T-cell (primary cell): ENCODE data around the gene SLC26A1. TPM values are rescaled to one million over a fixed set of nuclear protein-coding genes. Genes with fewer than 3 reads are reported as not detected.

Source experiments
- ATAC-seq, 4 experiments: fragments of 200-7000 bp in 3 of 4; fragments of 150-1000 bp in 1 of 4; cut with Tn5 transposase; replicated peaks in 1 of 4; 1 replicate in 3 of 4; 2 replicates in 1 of 4; pipeline ENCODE4 v1.10.0; 2021; ENCODE audit warnings: moderate library complexity in 3 of 4, mild to moderate bottlenecking in 2 of 4, moderate number of reproducible peaks in 1 of 4
- CTCF ChIA-PET, 2 donors: fragments of 300-600 bp; sonication (Branson Sonifier 250); formaldehyde crosslinking; loops; one replicate each; lab custom pipeline; 2022; ENCODE audit warnings: antibody characterized with exemption in 2 of 2; lab: Charles Lee
- POLR2A ChIA-PET, 2 donors: fragments of 300-600 bp; sonication (Branson Sonifier 250); formaldehyde crosslinking; loops; one replicate each; lab custom pipeline; 2022; ENCODE audit warnings: antibody characterized with exemption in 2 of 2; lab: Charles Lee
- DNase-seq, 35 experiments: peaks; one replicate each; pipeline versions ENCODE4 v3.0.0 to v3.0.0-alpha.2; 2013 to 2023
- H3K27ac ChIP-seq: one replicate; pipeline ENCODE4 v1.5.1; 2013; ENCODE audit warnings: low read length
- H3K27me3 ChIP-seq, 2 experiments: replicated peaks in 1 of 2; 1 replicate in 1 of 2; 2 replicates in 1 of 2; pipeline versions ENCODE4 v1.6.1 to v1.7.0; 2013; ENCODE audit warnings: low read length in 1 of 2, mixed read lengths in 1 of 2; ENCODE audit not compliant: control insufficient read depth in 2 of 2, insufficient read depth in 2 of 2; ENCODE audit errors: extremely low read depth in 1 of 2
- H3K36me3 ChIP-seq, 2 donors: 1 replicate in 1 of 2; 2 replicates in 1 of 2; pipeline versions ENCODE4 v1.6.1 to v1.7.0; 2013; ENCODE audit warnings: low read length in 1 of 2; ENCODE audit not compliant: control insufficient read depth in 2 of 2, insufficient read depth in 1 of 2; ENCODE audit errors: extremely low read depth in 1 of 2
- H3K4me1 ChIP-seq, 2 experiments: 1 replicate in 1 of 2; 2 replicates in 1 of 2; pipeline versions ENCODE4 v1.6.1 to v1.7.0; 2013; ENCODE audit warnings: low read length in 2 of 2, mixed read lengths in 1 of 2; ENCODE audit not compliant: insufficient read depth in 2 of 2, control insufficient read depth in 1 of 2; ENCODE audit errors: extremely low read depth in 1 of 2
- H3K4me3 ChIP-seq, 2 donors: 1 replicate in 1 of 2; 2 replicates in 1 of 2; pipeline versions ENCODE4 v1.5.1 to v1.7.0; 2013; ENCODE audit warnings: mild to moderate bottlenecking in 2 of 2, low read length in 1 of 2, moderate library complexity in 1 of 2; ENCODE audit not compliant: control insufficient read depth in 1 of 2; ENCODE audit errors: extremely low read depth in 1 of 2
- H3K9me3 ChIP-seq: 2 replicates; pipeline ENCODE4 v1.7.0; 2013
- H3K27ac Mint-ChIP-seq, 2 donors: one replicate each; pipeline ENCODE4 v1.8.0; 2020 to 2021; ENCODE audit warnings: mild to moderate bottlenecking in 2 of 2, mixed read lengths in 2 of 2
- H3K27me3 Mint-ChIP-seq, 2 donors: one replicate each; pipeline ENCODE4 v1.8.0; 2021 to 2022; ENCODE audit warnings: mixed read lengths in 2 of 2
- H3K36me3 Mint-ChIP-seq: one replicate; pipeline ENCODE4 v1.8.0; 2021; ENCODE audit warnings: mixed read lengths
- H3K4me1 Mint-ChIP-seq, 3 donors: one replicate each; pipeline ENCODE4 v1.8.0; 2020 to 2022; ENCODE audit warnings: mixed read lengths in 3 of 3, mild to moderate bottlenecking in 1 of 3
- H3K4me3 Mint-ChIP-seq, 3 donors: one replicate each; pipeline ENCODE4 v1.8.0; 2020 to 2022; ENCODE audit warnings: mild to moderate bottlenecking in 3 of 3, mixed read lengths in 3 of 3, moderate library complexity in 3 of 3
- H3K9me3 Mint-ChIP-seq, 3 donors: one replicate each; pipeline ENCODE4 v1.8.0; 2020 to 2022; ENCODE audit warnings: mixed read lengths in 3 of 3
- WGBS: methylation state at CpG from one replicate; pipeline ENCODE4 v1.1.5; 2013; ENCODE audit warnings: missing lambda C conversion rate; ENCODE audit not compliant: insufficient coverage; 5-methylcytosine and 5-hydroxymethylcytosine counted together
- total RNA-seq, 35 experiments: library from RNA in 6 of 35; stranded (reverse) in 6 of 35; fragments of 120-200 nt in 1 of 35; gene quantifications; one replicate each; pipeline versions ENCODE4 v1.2.1 to v1.2.4 and lab custom pipeline; 2013 to 2026

SLC26A1 gene
- total RNA-seq, 5 donors from 2014 or later (not counting 1 experiment from before 2014, with no cell fraction given) = 0.16 to 1.5 (median 0.39) TPM; not detected in 1

DNA sequence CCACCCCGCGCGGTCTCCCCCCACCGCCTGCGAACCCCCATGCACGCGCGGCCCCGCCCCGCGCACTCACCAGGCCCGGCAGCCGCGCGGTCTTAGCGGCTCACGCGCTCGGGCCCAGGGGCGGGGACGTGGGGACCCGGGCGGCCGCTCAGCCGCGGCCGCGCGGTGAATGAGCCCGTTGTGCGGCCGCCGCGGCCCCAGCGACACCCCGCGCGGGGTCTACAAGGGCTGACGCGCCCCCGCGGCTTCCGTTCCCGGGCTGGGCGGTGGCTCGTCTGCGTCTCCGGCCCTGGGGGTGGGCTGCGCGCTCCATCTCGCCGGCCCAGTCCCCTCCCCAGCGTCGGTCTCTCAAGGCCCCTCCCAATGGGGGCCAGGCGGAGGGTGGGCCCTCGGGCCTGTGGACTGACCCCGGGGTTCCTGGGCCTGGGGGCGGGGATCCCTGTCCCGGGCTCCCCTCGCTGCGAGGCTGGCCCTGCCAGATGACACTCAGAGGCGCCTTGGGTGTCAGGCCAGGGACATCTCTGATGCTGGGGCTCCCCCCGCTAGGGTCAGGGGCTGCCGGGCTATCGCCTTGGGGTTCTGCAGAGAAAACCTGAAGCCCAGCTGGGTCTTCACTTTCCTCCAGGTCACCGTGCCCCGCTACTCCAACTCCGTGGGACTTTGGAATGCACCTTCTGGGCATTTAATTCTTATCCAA is 4.3 kb upstream of the SLC26A1 start:
- Mint-ChIP-seq H3K4me1 (peaks cover 9 to 13% (median 10%) of the 10 kb centered on the region in 3 donors), H3K9me3 (no peaks in the 10 kb centered on the region), H3K27me3 (peaks cover 13 to 35% of the 10 kb centered on the region in 2 donors), H3K36me3 (no peaks in the 10 kb centered on the region), H3K4me3 (peak overlapping the region in 1 of 3 donors; percentile 46), H3K27ac (no peak overlapping the region)
- no peaks in the 10 kb centered on the region for H3K36me3 ChIP-seq
- peak overlapping the region in 1 of 2 donors; percentile 29 for H3K4me3 ChIP-seq
- ChIA-PET CTCF (no interaction called here), POLR2A (no interaction called here)
- H3K27me3 ChIP-seq = peaks cover 2 to 63% of the 10 kb centered on the region in 2 experiments
- ATAC-seq (peak; percentile 38 to 58 (median 49)), DNase-seq (no peak)
- no peaks in the 10 kb centered on the region for H3K9me3 ChIP-seq
- peaks cover 0 to 22% of the 10 kb centered on the region in 2 experiments for H3K4me1 ChIP-seq
- no peak overlapping the region for H3K27ac ChIP-seq
- 2% methylated on average over 61 of the region's 68 CpGs for WGBS

DNA sequence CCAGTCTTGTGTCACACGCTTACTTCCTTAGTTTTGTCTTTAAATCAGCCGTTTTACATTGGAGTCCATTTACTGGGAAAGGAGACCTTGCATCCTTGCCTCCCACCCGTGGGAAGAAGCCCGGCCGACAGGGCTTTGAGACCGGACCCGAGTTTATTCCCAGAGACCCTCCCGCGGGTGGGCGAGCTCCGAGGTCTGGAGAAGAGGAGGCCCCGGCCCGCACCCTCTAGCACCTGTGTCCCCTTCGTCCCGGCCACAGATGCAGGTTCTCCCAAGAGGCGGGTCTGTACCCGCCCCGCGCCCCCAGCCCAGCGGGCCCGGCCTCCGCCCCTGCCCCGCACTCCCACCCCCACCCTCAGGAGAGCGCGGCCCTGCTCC is 3.8 kb upstream of the SLC26A1 start:
- peaks cover 9 to 13% (median 10%) of the 10 kb centered on the region in 3 donors for H3K4me1 Mint-ChIP-seq
- no peaks in the 10 kb centered on the region for H3K36me3 ChIP-seq
- peaks cover 2 to 60% of the 10 kb centered on the region in 2 experiments for H3K27me3 ChIP-seq
- no peaks in the 10 kb centered on the region for H3K9me3 Mint-ChIP-seq
- H3K4me3 ChIP-seq = no peak overlapping the region
- peaks cover 0 to 19% of the 10 kb centered on the region in 2 experiments for H3K4me1 ChIP-seq
- POLR2A ChIA-PET = no interaction called here
- no peak for DNase-seq
- H3K27ac ChIP-seq = no peak overlapping the region
- H3K9me3 ChIP-seq = no peaks in the 10 kb centered on the region
- H3K27me3 Mint-ChIP-seq = peaks cover 13 to 34% of the 10 kb centered on the region in 2 donors
- peak in 1 of 4 experiments; percentile 4 for ATAC-seq
- no peaks in the 10 kb centered on the region for H3K36me3 Mint-ChIP-seq
- CTCF ChIA-PET = no interaction called here
- no peak overlapping the region for H3K27ac Mint-ChIP-seq
- H3K4me3 Mint-ChIP-seq = no peak overlapping the region
- 17% methylated on average over 18 of the region's 25 CpGs for WGBS

DNA sequence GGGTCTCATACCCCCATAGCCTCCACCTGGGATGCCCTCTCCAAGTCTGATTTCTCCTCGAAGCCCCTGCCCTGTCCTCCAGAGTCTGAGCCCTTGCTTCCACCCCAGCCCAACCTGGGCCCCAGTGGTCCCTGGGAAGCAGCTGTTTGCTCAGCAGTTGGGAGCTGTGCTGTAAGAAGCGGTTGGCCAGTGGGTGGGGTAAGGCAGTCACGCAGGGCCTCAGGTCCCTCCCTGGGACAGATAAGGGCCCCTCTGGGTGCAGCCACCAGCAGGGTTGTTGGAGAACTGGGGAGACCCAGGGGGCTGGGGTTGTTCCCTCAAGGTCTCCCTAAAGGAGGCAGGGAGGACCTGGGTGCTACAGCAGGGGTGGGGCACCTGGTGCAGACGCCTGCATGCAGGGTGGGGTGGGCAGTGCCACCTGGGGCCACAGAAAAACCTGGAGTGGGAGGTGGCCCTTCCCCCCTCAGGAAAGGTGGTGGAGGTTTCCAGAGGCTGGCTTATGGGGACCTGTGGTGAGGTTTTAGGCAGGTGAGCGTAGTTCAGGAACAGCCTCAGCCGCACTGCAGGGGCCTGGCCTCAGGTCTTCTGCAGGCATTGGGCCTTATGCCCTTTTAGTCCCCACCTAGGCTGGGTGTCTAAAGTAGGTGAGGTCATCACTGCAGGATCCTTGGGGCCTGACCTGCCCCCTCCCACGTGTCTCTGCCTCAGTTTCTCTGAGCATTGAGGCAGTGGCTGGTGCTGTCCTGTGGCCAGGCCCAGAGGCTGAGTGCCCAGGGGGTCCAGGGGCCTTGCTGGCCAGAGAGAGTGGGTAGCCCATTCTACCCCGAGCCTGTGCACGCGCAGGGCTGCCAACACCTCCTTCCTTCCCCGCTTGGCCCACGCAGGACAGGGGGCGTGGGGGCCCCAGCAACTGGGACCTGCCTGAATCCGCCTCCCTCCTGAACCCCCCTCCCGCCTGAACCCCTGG is 3.1 kb upstream of the SLC26A1 start:
- Histone ChIP-seq H3K36me3 (peaks cover 0 to under 1% of the 10 kb centered on the region in 2 donors), H3K27ac (no peak overlapping the region), H3K4me3 (no peak overlapping the region), H3K27me3 (peaks cover 2 to 53% of the 10 kb centered on the region in 2 experiments), H3K4me1 (peaks cover 0 to 15% of the 10 kb centered on the region in 2 experiments), H3K9me3 (no peaks in the 10 kb centered on the region)
- Mint-ChIP-seq H3K4me3 (peak overlapping the region in 1 of 3 donors; percentile 20), H3K27me3 (peaks cover 13 to 32% of the 10 kb centered on the region in 2 donors), H3K27ac (no peak overlapping the region), H3K9me3 (no peaks in the 10 kb centered on the region), H3K36me3 (no peaks in the 10 kb centered on the region), H3K4me1 (peaks cover 9 to 13% (median 10%) of the 10 kb centered on the region in 3 donors)
- CTCF ChIA-PET = no interaction called here
- DNase-seq (no peak), ATAC-seq (no peak)
- WGBS = 74% methylated on average over 14 of the region's 15 CpGs
- POLR2A ChIA-PET = no interaction called here

DNA sequence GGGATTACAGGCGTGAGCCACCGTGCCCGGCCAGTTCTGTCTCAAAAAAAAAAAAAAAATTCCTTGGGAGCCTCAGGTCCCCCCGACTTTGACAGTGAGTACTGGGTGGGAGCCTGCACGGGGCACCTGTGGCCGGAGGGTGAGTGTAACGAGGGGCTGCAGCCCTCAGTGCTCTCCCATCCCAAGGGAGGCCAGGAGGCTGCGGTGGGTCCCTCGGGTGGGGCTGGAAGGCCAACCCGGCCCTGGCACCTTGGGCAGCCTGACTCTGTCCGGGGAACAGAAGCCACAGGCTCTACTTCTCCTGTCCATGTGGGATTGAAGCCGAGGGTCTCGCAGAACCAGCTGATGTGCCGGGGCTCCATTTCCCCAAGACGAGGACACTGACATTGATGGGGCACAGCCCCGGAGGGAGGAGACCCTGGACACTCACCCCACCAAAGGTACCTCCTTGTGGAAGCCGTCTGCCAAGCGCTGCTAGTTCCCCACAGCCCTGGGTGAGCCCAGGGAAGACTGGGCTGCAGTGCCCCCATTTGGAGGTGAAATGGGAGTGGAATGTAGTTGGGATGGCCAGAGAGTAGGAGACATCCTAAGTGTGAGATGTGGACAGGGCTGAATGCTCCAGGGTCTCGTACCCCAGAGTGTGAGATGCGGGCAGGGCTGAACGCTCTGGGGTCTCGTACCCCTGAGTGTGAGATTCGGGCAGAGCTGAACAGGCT is 2.3 kb upstream of the SLC26A1 start:
- no peaks in the 10 kb centered on the region for H3K9me3 Mint-ChIP-seq
- WGBS = 96% methylated on average over 9 of the region's 23 CpGs
- H3K4me1 Mint-ChIP-seq = peaks cover 9 to 13% (median 10%) of the 10 kb centered on the region in 3 donors
- Histone ChIP-seq H3K27ac (no peak overlapping the region), H3K4me3 (no peak overlapping the region), H3K4me1 (peaks cover 0 to 15% of the 10 kb centered on the region in 2 experiments), H3K27me3 (peaks cover 2 to 44% of the 10 kb centered on the region in 2 experiments), H3K36me3 (peaks cover 0 to 7% of the 10 kb centered on the region in 2 donors), H3K9me3 (no peaks in the 10 kb centered on the region)
- H3K27me3 Mint-ChIP-seq = peaks cover 13 to 26% of the 10 kb centered on the region in 2 donors
- no peak overlapping the region for H3K4me3 Mint-ChIP-seq
- ATAC-seq (no peak), DNase-seq (no peak)
- ChIA-PET POLR2A (no interaction called here), CTCF (no interaction called here)
- H3K36me3 Mint-ChIP-seq = no peaks in the 10 kb centered on the region
- H3K27ac Mint-ChIP-seq = no peak overlapping the region

DNA sequence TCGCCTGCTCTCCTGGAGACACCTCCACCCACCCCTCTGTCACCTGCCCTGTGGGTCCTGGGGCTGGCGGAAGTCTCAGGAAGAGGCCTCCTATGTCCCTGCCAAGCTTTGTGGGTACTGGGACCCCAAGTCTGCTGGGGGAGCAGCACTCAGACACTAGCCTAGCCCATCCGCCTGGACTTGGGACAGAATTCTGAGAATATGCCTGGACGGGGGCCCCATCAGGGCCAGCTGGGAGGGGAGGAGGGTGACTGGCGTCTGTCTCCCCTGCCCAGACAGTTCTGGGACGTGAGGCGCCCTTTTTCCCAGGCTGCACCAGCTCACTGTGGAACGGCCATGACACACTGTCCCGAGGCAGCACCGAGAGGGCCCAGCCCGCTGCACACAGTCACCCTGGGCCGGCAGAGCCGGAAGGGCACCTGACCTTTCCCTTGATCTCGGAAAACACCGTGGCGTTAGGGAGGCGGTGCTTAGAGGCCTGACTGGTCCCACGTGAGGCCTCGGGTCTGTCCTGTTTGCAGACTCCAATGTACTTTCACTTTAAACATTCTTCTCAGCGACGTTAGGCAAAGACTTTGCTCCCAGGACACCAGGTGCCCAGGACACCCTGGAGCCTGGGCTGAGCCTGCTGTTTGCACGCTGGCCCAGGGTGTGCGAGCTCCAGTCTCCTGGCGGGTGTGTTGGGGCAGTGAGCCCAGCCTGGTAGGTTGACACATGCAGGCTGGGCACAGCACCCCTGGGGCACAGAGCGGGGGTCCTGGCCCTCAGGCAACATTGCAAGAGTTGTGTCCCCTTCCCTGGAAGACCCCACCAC is 700 bp downstream of the SLC26A1 start:
- Mint-ChIP-seq H3K4me1 (peaks cover 0 to 10% (median 7%) of the 10 kb centered on the region in 3 donors), H3K36me3 (no peaks in the 10 kb centered on the region), H3K4me3 (no peak overlapping the region), H3K9me3 (no peaks in the 10 kb centered on the region), H3K27ac (no peak overlapping the region), H3K27me3 (peaks cover 0 to 3% of the 10 kb centered on the region in 2 donors)
- 88% methylated on average over 25 of the region's 25 CpGs for WGBS
- Histone ChIP-seq H3K36me3 (peaks cover 0 to 16% of the 10 kb centered on the region in 2 donors), H3K27me3 (peaks cover 0 to 16% of the 10 kb centered on the region in 2 experiments), H3K4me1 (peaks cover 0 to 13% of the 10 kb centered on the region in 2 experiments), H3K4me3 (no peak overlapping the region), H3K9me3 (no peaks in the 10 kb centered on the region), H3K27ac (no peak overlapping the region)
- ATAC-seq (no peak), DNase-seq (peak in 1 of 35 experiments; percentile 3)
- POLR2A ChIA-PET = no interaction called here
- CTCF ChIA-PET = no interaction called here
